Measurements from ENCODE around the gene BRD1. TPM values are rescaled to one million over a fixed set of nuclear protein-coding genes. Genes with fewer than 3 reads are reported as not detected.

BRD1 gene
- polyA plus RNA-seq, 1 donor from 2014 or later: 79.3 TPM

- peaks cover 12% of the 10 kb centered on the region for H4K20me1 ChIP-seq (ENCODE audit: insufficient read depth)
- H3K27me3 ChIP-seq (ENCODE audit: insufficient read depth, low read depth, low read length): no peaks in the 10 kb centered on the region
- H2AFZ ChIP-seq (ENCODE audit: low read depth, low read length): no peak overlapping the region
- H3K9me3 ChIP-seq (ENCODE audit: low read length): no peaks in the 10 kb centered on the region
- no peaks in the 10 kb centered on the region for H3F3A ChIP-seq (ENCODE audit: insufficient read depth, low read length, poor library complexity, severe bottlenecking)
- H3K79me2 ChIP-seq (replicated peaks; ENCODE audit: insufficient read depth, low read length): peaks cover 24% of the 10 kb centered on the region
- no peaks in the 10 kb centered on the region for H3K9me2 ChIP-seq (ENCODE audit: insufficient read depth, low read length)
- no peak for TF ChIP-seq REST (IDR thresholded peaks at IDR 0.05; ENCODE audit: borderline replicate concordance)
- TF ChIP-seq SMC3 (conservative IDR thresholded peaks at IDR 0.05; ENCODE audit: poor library complexity): no peak
- TF ChIP-seq CTCF (IDR thresholded peaks at IDR 0.05; ENCODE audit: poor library complexity, severe bottlenecking): no peak
- TF ChIP-seq MXI1 (conservative IDR thresholded peaks at IDR 0.05; ENCODE audit: poor library complexity, severe bottlenecking): no peak
- TF ChIP-seq EP300 (conservative IDR thresholded peaks at IDR 0.05; ENCODE audit: poor library complexity, severe bottlenecking): no peak
- TF ChIP-seq POLR2AphosphoS5 (IDR thresholded peaks at IDR 0.05): no peak
- no peak for TF ChIP-seq EZH2 (IDR thresholded peaks at IDR 0.05; ENCODE audit: borderline replicate concordance, insufficient read depth, low read length, poor library complexity, severe bottlenecking)
- no peak overlapping the region for H3K27ac ChIP-seq (ENCODE audit: low read length)
- no peak overlapping the region for H3K4me2 ChIP-seq (ENCODE audit: low read length)
- no peak overlapping the region for H3K4me3 ChIP-seq (ENCODE audit: low read length)
- H3K36me3 ChIP-seq (ENCODE audit: insufficient read depth, low read length): no peaks in the 10 kb centered on the region
- H3K9ac ChIP-seq (ENCODE audit: low read length): no peak overlapping the region
Measured at GRCh38 chr22:49779853-49780697, 47.6 kb downstream of the BRD1 start.

- Histone ChIP-seq H3K36me3 (ENCODE audit: insufficient read depth, low read length) (no peaks in the 10 kb centered on the region), H3K27ac (ENCODE audit: low read length) (no peak overlapping the region), H3K9me2 (ENCODE audit: insufficient read depth, low read length) (no peaks in the 10 kb centered on the region), H2AFZ (ENCODE audit: low read depth, low read length) (no peak overlapping the region), H4K20me1 (ENCODE audit: insufficient read depth) (peaks cover 12% of the 10 kb centered on the region), H3F3A (ENCODE audit: insufficient read depth, low read length, poor library complexity, severe bottlenecking) (no peaks in the 10 kb centered on the region), H3K9ac (ENCODE audit: low read length) (no peak overlapping the region), H3K4me3 (ENCODE audit: low read length) (no peak overlapping the region), H3K9me3 (ENCODE audit: low read length) (no peaks in the 10 kb centered on the region), H3K4me2 (ENCODE audit: low read length) (no peak overlapping the region), H3K27me3 (ENCODE audit: insufficient read depth, low read depth, low read length) (no peaks in the 10 kb centered on the region), H3K79me2 (replicated peaks; ENCODE audit: insufficient read depth, low read length) (peaks cover 15% of the 10 kb centered on the region)
- TF ChIP-seq POLR2AphosphoS5 (IDR thresholded peaks at IDR 0.05) (no peak), RAD21 (conservative IDR thresholded peaks at IDR 0.05) (no peak), TAF1 (IDR thresholded peaks at IDR 0.05; ENCODE audit: low read depth) (no peak), MXI1 (conservative IDR thresholded peaks at IDR 0.05; ENCODE audit: poor library complexity, severe bottlenecking) (no peak), REST (IDR thresholded peaks at IDR 0.05; ENCODE audit: borderline replicate concordance) (no peak), CTCF (IDR thresholded peaks at IDR 0.05; ENCODE audit: poor library complexity, severe bottlenecking) (no peak), EP300 (conservative IDR thresholded peaks at IDR 0.05; ENCODE audit: poor library complexity, severe bottlenecking) (no peak), SMC3 (conservative IDR thresholded peaks at IDR 0.05; ENCODE audit: poor library complexity) (no peak), EZH2 (IDR thresholded peaks at IDR 0.05; ENCODE audit: borderline replicate concordance, insufficient read depth, low read length, poor library complexity, severe bottlenecking) (no peak)
Measured at GRCh38 chr22:49779211-49779610, 48.5 kb downstream of the BRD1 start.

Data from neural cell (in vitro differentiated cells).